HG03520 (cell line): Measurements from ENCODE around the gene ZDHHC20.

ENCODE experiments used
- ATAC-seq: cut with Tn5 transposase; IDR thresholded peaks from one replicate; pipeline ENCODE4 v1.9.1; 2021; ENCODE audit warnings: mild to moderate bottlenecking, moderate library complexity; ENCODE audit not compliant: unreplicated experiment

ZDHHC20 gene, protein sequence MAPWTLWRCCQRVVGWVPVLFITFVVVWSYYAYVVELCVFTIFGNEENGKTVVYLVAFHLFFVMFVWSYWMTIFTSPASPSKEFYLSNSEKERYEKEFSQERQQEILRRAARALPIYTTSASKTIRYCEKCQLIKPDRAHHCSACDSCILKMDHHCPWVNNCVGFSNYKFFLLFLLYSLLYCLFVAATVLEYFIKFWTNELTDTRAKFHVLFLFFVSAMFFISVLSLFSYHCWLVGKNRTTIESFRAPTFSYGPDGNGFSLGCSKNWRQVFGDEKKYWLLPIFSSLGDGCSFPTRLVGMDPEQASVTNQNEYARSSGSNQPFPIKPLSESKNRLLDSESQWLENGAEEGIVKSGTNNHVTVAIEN

DNA sequence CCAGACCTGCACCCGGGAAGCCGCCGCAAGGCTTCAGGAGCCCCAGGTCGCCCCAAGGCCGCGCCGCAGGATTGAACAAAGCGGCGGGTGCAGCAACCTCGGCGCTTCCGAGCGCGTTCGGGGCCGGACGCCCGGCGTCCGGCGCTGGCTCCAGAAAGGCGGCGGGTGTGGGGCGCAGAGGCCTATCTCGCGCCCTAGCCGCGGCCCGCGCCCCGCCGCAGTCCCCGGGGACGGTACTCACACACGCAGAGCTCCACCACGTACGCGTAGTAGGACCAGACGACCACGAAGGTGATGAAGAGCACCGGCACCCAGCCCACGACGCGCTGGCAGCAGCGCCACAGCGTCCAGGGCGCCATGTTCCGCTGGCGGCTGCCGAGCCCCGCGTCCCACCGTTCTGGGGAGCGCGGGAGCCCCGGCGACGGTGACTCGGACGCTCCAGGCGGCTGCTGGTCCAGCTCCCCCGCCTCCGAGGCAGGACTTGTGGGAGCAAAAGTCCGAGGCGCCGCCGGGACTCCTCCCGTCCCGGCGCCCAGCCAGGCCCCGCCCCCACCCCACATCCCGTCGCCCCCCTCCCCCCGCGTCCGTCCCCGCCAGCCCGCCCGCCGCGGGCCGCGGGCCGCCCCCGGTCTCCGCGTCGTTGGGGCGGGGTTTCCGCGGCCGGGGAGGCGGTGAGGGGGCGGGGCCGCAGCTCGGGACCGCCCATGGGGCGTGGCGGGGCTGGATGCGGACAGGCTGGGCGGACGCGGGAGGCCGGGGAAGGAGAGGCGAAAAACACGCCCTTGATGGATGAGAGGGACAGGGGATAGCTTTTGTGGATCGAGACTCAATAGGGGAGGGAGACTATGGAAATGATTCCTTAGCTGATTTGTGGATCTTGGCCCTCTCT lies at the start of gene ZDHHC20:
ZDHHC20 (minus strand) TSS at position 491 of the 889 bp plus-strand sequence; CDS start at position 359, 132 bp downstream.
- peak; percentile 78 for ATAC-seq

DNA sequence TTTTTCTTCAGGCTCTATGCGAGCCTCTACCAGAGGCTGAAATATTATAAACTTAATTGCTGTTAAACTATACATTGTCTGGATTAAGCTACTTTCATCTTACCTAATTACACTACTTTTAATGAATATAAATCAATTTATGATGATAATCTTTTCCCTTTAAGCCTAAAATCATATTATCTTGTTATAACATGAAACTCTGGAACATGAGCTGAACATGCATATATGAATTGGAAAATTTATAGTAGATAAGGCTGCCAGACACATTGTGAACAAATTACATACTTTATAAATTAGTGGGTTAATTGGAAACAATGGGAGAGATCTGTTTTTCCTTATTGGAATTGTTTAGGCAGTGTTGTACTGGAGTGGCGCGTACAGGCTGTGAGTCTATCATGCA lies 45.3 kb upstream of the ZDHHC20 start:
- no peak for ATAC-seq

DNA sequence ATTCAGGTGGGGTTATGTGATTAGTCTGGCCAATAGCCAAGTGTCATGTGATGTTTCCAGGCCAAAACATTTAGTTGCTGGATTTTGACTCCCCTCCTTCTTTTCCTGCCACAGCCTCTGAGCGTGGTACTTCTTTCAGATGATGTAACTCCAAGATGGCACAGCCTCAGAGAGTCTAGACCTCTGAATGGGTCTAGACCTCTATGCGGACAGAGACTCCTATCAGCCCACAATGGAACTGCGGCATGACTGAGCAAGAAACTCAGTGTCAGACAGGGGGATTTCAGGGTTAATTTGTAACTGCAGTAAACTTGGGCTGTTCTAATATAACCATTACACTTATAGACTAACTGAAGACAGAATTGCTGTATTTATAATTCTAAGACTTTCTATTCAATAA lies 42.6 kb upstream of the ZDHHC20 start:
- no peak for ATAC-seq

DNA sequence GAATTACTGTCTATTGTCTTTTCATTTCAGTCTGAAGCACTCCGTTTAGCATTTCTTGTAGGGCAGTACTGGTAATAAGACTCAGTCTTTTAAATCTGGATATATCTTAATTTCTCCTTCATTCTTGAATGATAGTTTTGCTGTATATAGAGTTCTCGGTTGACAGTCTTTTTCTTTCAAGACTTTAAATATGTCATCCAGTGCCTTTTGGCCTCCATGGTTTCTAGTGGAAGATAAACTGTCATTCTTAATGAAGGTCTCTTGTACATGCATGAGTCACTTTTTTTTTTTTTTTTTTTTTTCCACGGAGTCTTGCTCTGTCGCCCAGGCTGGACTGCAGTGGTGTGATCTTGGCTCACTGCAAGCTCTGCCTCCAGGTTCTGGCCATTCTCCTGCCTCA lies 27.2 kb upstream of the ZDHHC20 start:
- ATAC-seq = no peak

DNA sequence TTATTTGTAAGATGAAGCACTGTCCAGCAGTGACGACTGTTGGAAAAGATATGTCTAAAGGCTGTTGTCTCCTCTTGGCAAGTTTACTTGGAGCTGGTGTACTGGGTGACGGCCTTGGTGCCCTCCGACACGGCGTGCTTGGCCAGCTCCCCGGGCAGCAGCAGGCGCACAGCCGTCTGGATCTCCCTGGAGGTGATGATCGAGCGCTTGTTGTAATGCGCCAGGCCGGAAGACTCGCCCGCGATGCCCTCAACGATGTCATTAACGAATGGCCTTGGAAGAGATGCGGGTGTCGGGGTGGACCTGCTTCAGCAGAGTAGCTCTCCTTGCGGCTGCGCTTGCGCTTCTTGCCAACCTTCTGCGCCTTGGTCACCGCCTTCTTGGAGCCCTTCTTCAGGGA lies 24.6 kb upstream of the ZDHHC20 start:
- ATAC-seq = no peak

DNA sequence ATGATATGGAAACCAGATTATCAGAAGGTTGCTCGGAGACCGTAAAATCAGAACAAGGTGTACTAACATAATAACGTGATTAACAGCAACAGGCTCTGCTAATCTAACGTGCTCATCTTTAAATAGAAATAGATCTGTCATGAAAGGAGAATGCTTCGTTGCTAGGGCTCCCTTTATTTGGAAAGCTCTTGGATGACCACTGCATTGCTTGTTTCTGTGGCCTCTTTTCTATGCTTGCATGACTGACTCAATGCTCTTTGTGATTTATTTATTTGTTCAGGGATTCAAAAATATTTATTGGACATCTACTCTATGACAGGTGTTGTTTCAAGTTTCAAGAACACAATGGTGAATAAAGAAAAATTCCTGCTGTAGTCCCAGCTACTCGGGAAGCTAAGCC lies 22.3 kb upstream of the ZDHHC20 start:
- ATAC-seq = no peak

DNA sequence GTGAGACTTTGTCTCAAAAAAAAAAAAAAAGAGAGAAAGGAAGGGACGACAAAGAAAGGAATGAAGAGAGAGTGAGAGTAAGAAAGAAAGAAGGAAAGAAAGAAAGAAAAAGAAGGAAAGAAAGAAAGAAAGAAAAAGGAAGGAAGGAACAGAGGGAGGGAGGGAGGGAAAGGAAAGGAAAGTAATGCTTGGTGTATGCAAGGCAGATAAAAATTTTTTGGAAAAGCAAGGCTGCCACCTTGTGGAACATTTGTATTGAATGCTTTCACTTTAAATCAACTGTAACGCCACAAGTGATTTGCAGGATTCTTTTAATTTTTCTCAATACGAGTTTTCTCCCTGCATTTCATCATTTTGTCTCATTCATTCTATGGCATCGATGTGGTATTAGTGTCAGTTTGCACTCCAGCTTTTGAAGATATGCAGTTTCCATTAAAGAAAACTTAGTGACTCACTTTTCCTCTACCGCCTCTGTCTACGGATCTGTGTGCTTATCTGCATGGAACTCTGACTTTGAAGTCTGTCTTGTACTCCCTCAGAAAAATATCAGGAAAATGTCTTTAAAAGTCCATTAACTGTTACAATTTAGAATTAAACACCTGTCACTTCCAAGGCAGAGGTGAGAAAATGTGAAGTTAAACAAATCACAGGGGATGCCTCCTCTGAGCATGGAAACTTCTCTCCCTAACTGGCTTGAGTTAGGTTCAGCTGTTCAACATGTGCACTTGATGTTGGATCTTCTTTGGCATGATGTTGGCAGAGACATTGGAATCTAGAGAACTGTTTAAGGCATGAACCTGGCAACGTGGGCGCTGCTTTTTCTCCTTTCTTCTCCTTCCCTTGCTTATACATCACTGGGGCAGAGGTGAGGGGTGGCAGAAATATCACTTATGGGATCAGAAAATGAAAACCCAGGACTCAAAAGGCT lies 20.0 kb upstream of the ZDHHC20 start:
- ATAC-seq = no peak

DNA sequence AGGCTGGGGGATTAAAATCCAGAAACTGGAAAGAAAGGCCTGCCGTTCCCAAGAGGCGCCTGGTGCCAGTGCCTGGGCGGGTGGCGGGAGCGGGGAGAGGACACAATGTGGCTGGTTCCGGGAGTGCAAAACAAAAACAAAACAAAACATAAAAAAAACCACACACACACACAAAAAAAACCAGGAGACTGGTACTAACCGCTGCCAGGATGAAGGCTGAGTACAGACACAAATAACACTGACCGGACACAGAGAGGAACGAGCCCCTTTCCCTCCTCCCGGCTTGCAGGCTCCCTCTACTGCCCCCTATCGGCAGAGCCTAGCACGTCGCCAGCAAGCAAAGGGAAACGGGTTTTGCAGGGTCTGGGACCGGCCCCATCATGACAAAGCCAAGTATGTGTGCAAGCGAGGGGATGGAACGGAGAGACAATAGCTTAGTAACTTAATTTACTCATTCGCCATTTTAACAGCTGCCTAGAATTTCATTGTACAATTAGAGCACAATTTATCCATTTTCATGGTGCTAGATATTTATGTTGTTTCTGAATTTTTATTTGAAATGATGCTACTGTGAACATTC lies 17.9 kb upstream of the ZDHHC20 start:
- ATAC-seq = no peak

DNA sequence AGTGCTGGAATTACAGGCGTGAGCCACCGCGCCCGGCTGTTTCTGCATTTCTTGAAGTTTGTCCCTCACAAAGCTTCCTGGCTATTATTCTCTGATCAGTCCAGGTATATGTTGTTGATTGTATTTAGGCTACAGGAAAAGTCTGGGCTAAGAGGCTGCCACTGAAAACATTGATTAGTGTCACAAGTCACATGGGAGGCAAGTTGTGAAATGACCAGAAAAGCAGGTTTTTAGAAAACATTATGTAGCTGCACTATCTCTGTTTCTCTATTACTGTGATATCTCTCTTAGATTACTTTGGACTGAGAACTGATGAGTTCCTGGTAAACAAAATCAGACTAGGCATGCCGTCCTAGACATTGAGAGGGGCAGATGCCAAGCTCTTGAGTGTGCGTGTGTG lies 16.0 kb upstream of the ZDHHC20 start:
- no peak for ATAC-seq

DNA sequence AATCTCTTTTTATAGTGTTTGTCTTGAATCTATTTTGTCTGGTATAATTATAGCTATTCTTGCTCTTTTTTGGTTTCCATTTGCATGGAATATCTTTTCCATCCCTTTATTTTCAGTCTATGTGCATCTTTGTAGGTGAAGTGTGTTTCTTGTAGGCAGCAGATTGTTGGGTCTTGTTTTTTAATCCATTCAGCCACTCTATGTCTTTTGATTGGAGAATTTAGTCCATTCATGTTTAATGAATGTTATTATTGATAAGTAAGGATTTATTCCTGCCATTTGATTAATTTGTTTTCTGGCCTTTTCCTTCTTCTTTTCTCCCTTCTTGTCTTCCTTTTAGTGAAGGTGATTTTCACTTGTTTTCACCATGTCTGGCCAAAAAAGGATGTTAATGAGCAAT lies 11.7 kb upstream of the ZDHHC20 start:
- ATAC-seq = no peak

DNA sequence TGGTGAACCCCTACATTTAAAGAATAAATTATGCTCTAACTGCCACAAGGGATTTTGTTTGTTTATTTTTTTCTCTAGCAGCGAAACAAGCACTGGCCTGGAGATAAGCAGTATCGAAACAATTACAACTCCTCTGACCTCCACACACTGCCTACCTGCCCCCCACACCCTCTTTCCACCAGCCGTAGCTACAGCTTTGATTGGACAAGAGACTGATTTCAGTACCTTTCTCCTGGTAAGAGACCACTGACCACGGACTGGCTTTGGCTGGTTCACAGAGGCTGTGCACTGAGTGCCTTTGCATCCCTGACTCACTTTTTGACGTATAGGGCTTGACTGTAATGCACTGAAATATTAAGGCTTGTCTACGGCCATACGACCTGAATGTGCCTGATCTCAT lies 7.4 kb upstream of the ZDHHC20 start:
- ATAC-seq = no peak

DNA sequence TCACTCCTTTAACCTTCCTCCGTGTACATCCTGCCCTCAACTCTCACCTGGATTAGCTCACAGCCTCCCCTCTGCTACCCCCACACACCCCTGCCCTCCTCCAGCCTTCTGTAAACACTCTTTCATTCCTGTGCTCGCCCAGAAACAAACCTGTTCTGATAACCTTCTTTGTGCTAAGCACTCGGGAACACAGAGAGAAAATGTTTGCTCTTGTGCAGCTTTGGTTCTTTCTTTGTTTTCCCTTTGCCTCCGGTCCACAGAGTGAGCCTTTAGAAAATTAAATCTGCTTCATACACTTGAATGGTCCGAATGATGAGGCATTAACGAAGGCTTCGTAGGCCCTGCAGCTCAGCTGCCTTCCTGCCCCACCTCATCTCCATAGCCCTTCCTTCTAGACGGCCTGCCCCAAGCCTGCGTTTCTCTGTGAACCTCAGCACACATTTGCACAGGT lies 6.6 kb upstream of the ZDHHC20 start:
- no peak for ATAC-seq

DNA sequence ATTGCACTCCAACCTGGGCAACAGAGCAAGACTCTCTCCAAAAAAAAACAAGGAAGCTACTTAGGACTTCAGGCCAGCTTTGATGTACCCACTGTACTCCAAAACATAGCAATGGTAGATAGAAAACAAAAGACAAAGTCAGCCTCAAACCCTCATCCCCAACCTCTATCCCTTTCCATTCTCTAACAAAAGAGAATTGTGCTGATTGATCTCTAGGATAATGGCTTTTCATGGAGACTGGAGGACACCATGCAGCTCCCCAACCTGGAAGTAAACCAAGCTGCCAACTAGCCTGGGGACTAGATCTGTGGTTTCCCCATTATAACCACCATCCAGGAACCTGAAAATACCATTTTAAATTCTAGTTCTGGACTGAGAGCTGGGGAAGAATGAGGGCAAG lies 4.3 kb upstream of the ZDHHC20 start:
- ATAC-seq = no peak

DNA sequence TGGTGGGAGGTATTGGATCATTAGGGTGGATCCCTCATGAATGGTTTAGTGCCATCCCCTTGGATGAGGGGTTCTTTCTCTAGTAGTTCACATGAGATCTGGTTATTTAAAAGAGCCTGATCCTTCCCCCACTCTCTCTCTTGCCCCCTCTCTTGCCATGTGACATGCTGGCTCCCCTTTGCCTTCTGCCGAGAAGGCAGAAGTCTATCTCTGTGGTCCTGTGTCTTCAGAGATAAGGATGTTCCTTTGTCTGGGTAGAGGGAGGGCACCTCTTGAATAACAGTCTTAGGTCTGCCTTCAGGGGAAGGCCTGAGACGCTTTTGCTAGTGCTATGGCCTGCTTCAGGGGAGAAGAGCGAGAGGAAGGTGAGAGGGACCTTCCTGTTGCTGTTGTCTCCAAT lies 2.0 kb upstream of the ZDHHC20 start:
- no peak for ATAC-seq

DNA sequence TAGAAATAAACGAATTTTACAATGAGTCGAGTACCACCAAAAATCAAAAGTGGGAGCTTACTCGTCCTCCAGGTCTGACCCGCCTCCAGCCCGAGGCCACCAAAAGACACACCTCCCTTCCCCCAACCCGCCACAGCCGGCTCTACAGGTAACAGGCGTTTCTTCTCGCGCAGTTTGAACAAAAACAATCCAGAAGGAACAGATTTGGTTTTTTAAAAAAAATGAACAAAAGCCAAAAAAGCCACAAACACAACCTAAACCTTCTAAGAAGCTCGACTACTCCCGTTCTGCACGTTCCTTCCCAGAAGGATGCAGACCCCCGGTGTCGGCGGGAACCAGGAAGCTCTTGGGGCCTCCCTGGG lies 671 bp downstream of the ZDHHC20 start:
- peak; percentile 34 for ATAC-seq

DNA sequence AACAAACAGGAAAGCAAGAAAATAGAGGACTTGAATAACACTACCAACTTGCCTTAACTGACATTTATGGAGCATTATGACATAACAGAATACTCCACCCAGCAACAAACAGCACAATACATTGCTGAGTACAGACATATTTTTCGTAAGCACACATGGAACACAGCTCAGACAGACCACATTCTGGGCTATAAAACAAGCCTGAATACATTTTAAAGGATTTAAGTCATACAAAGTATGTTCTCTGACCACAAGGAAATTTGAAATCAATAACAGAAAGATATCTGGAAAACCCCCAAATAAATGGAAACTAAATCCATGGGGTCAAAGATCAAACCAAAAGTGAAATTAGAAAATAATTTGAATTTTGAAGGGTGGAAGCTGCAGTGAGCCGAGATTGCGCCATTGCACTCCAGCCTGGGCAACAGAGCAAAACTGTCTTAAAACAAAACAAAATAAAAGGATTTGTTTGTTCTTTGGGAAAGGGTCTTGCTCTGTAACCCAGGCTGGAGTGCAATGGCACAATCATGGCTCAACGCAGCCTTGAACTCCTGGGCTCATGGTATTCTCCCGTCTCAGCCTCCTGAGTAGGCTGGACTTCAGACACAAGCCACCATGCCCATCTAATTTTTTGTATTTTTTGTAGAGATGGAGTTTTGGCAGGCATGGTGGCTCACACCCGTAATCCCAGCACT lies 5.6 kb downstream of the ZDHHC20 start:
- ATAC-seq = no peak

DNA sequence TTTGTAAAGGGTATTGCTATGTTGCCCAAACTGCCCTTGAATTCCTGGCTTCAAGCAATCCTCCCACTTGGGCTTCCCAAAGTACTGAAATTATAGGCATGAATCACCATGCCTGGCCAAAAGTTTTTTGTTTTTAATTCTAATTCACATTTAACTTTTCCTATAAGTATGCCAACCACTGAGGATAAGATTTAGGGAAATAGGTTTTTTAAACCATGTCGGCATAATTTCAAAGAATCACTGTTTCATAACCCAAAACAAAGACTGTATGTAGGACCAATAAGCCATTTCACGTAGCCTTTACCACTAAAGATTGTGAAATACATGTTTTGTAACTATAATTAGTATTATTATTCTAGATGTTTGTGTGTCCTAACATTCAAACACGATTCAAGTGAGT lies 8.2 kb downstream of the ZDHHC20 start:
- no peak for ATAC-seq

DNA sequence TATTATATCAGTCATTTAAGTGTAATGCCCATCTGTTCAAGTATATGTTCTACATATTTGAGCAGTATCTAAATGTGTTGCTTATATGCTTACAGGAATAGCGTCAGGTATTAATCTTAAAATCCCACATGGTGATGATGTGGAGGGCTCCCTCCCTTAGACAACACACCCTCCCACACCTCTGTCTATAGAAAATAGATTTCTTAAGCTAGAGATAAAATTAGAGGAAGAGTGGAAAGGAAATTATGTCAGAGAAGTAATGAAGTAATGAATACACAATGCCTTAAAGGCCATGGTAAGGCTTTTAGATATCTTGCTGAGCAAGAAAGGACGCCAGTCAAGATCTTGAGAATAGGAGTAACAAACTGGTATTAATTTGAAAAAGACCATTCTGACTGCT lies 12.4 kb downstream of the ZDHHC20 start:
- no peak for ATAC-seq

DNA sequence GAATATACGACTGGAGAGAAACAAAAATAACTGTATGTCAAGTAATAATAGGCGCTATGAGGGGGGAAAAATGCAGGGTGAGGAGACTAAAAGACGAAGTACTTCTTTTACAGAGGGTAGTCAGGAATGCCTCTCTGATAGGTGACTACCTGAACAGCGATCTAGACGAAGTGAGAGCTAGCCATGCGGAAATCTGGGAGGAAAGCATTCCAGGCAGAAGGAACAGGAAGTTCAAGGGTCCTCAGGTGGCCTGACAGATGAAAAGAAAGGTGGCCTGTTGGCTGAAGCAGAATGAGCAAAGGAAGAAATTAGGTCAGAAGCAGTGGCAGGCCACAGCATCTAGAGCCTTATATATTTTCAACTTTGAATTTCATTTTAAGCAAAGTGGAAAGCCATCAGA lies 13.3 kb downstream of the ZDHHC20 start:
- ATAC-seq = no peak

DNA sequence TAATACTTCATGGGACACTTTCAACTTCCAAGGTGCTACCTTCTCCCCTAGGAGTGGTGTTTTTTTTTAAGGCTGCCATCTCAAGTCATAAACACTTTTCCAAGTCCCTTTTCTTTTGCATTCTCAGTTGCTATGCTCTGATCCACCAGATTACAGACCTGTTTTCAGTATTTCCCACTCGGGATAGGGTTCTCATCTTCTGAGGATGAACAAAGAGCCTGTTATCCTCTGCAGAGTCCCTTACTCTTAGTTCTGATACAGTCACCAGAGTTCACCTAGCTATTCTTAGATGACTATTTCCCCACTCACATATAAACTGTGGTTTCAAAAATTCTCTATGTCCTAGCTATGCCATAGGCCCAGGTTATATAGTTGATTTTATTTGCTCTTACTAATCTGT lies 15.9 kb downstream of the ZDHHC20 start:
- ATAC-seq = no peak
